Fibroblast of lung (primary cell): ENCODE results near the gene STRN3. TPM values are rescaled to one million over a fixed set of nuclear protein-coding genes. Genes with fewer than 3 reads are reported as not detected.

Experiments
- DNase-seq, 2 donors: peaks; one replicate each; pipeline versions ENCODE4 v3.0.0 to v3.0.0-alpha.2; 2010; ENCODE audit warnings: low read depth in 2 of 2
- H2AFZ ChIP-seq: 2 replicates; pipeline ENCODE4 v1.5.1; 2012; ENCODE audit warnings: low read length, control low read depth, inconsistent platforms
- H3K27ac ChIP-seq: 2 replicates; pipeline ENCODE4 v1.5.1; 2011; ENCODE audit warnings: low read length, control low read depth; ENCODE audit not compliant: insufficient read depth
- H3K27me3 ChIP-seq: 2 replicates; pipeline ENCODE4 v1.5.1; 2011; ENCODE audit warnings: mild to moderate bottlenecking, low read length; ENCODE audit not compliant: control insufficient read depth, insufficient read depth
- H3K36me3 ChIP-seq: 2 replicates; pipeline ENCODE4 v1.5.1; 2011; ENCODE audit warnings: low read length; ENCODE audit not compliant: control insufficient read depth, insufficient read depth
- H3K4me1 ChIP-seq: 2 replicates; pipeline ENCODE4 v1.5.1; 2011; ENCODE audit warnings: low read length; ENCODE audit not compliant: control insufficient read depth, insufficient read depth; ENCODE audit errors: extremely low read depth
- H3K4me2 ChIP-seq: 2 replicates; pipeline ENCODE4 v1.5.1; 2011; ENCODE audit warnings: low read length, control low read depth; ENCODE audit not compliant: insufficient read depth; ENCODE audit errors: extremely low read depth
- H3K4me3 ChIP-seq, 4 experiments: fragments of 200-600 bp in 1 of 4; sonication (generic) in 1 of 4; replicated peaks in 1 of 4; 2 replicates each; pipeline ENCODE4 v1.5.1; 2011 to 2016; ENCODE audit warnings: low read length in 4 of 4, low read depth in 3 of 4, mild to moderate bottlenecking in 3 of 4, control low read depth in 2 of 4, inconsistent platforms in 1 of 4, mixed read lengths in 1 of 4; ENCODE audit not compliant: insufficient read depth in 1 of 4; ENCODE audit errors: control extremely low read depth in 1 of 4
- H3K79me2 ChIP-seq: 2 replicates; pipeline ENCODE4 v1.5.1; 2012; ENCODE audit warnings: mild to moderate bottlenecking, low read length, inconsistent platforms; ENCODE audit not compliant: control insufficient read depth, insufficient read depth
- H3K9ac ChIP-seq: 2 replicates; pipeline ENCODE4 v1.5.1; 2011; ENCODE audit warnings: mild to moderate bottlenecking, low read length, control low read depth; ENCODE audit not compliant: insufficient read depth
- H3K9me3 ChIP-seq: 2 replicates; pipeline ENCODE4 v1.5.1; 2012; ENCODE audit warnings: low read depth, low read length; ENCODE audit not compliant: control insufficient read depth, insufficient read depth
- H4K20me1 ChIP-seq: 2 replicates; pipeline ENCODE4 v1.5.1; 2011; ENCODE audit warnings: low read length; ENCODE audit not compliant: control insufficient read depth, insufficient read depth; ENCODE audit errors: extremely low read depth
- EZH2 ChIP-seq: IDR thresholded peaks from 2 replicates; pipeline ENCODE4 v1.5.1; 2012; ENCODE audit warnings: low read length, control low read depth, mild to moderate bottlenecking; ENCODE audit errors: missing control alignments
- polyA plus RNA-seq, 2 donors: library from polyadenylated mRNA; depleted of rRNA in 1 of 2; stranded (reverse) in 1 of 2; unstranded in 1 of 2; fragments of >200 nt; gene quantifications; 2 replicates each; pipeline ENCODE4 v1.2.1, GENCODE V29; 2011 to 2012; ENCODE audit warnings: missing spikeins in 1 of 2
- total RNA-seq: library from RNA; depleted of rRNA; stranded (reverse); fragments of >200 nt; gene quantifications from 2 replicates; pipeline ENCODE4 v1.2.1, GENCODE V29; 2014
- TF ChIP-seq, protein P1 (sequence below), 2 donors: IDR thresholded peaks in 1 of 2; conservative IDR thresholded peaks in 1 of 2; 1 replicate in 1 of 2; 2 replicates in 1 of 2; pipeline ENCODE4 v1.5.1; 2011 to 2012; ENCODE audit warnings: low read length in 2 of 2, control low read depth in 1 of 2, inconsistent platforms in 1 of 2, low read depth in 1 of 2, mild to moderate bottlenecking in 1 of 2

Gene STRN3
- total and polyA plus RNA-seq, 2 donors (not counting 1 experiment from before 2014, with no cell fraction given) = 42.0 to 88.2 TPM

DNA sequence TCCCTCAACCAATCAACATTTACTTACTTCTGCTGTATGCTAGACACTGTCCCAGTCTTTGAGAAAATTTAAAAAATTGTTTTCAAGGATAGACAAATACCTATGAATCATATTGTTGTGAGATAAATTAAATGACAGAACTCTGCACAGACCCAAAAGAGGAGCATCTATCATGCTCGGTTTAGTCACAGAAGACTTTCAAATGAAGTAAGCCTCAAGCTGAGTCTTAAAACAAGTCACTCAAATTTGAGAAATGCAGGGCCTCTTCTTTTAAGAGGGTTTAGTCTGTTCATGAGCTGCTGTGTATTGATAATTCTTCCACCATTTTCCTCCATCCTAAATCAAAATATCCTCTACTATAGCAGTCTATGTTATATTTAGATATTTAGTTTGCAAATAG is 176.2 kb downstream of the STRN3 start:
- no peak for TF ChIP-seq EZH2
- TF ChIP-seq, protein P1, sequence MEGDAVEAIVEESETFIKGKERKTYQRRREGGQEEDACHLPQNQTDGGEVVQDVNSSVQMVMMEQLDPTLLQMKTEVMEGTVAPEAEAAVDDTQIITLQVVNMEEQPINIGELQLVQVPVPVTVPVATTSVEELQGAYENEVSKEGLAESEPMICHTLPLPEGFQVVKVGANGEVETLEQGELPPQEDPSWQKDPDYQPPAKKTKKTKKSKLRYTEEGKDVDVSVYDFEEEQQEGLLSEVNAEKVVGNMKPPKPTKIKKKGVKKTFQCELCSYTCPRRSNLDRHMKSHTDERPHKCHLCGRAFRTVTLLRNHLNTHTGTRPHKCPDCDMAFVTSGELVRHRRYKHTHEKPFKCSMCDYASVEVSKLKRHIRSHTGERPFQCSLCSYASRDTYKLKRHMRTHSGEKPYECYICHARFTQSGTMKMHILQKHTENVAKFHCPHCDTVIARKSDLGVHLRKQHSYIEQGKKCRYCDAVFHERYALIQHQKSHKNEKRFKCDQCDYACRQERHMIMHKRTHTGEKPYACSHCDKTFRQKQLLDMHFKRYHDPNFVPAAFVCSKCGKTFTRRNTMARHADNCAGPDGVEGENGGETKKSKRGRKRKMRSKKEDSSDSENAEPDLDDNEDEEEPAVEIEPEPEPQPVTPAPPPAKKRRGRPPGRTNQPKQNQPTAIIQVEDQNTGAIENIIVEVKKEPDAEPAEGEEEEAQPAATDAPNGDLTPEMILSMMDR (conservative IDR thresholded peaks at IDR 0.05 in 1 of 2, IDR thresholded peaks at IDR 0.05 in 1 of 2; ENCODE audit: low read depth in 1 of 2, low read length in 2 of 2) = no peak
- no peak overlapping the region for H3K27ac ChIP-seq
- no peak for DNase-seq

DNA sequence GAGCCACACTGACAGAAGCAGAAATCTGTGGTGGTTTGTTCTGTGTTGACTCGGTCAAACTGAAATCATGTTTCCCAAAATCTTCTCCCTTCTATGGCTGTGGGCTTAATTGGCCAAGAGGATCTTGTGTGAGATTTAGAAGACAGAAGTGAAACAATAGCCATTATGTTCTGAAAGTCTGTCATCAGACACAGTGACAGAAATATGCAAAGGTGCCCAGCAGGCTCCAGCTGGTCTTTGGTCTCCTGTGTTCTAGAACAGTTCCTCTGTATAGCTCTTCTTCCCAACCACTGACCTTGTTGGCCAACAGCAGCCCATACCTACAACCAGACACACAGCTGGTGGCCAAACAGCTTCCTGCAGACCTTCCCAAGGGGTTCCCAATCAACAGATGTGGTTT is 176.8 kb downstream of the STRN3 start:
- H3K9me3 ChIP-seq = no peaks in the 10 kb centered on the region
- no peak for TF ChIP-seq EZH2
- TF ChIP-seq, protein P1 (conservative IDR thresholded peaks at IDR 0.05 in 1 of 2, IDR thresholded peaks at IDR 0.05 in 1 of 2; ENCODE audit: low read depth in 1 of 2, low read length in 2 of 2) = no peak
- H2AFZ ChIP-seq = no peak overlapping the region
- no peaks in the 10 kb centered on the region for H4K20me1 ChIP-seq
- H3K27ac ChIP-seq = no peak overlapping the region
- no peak overlapping the region for H3K4me2 ChIP-seq
- no peak overlapping the region for H3K4me3 ChIP-seq
- H3K4me1 ChIP-seq = no peaks in the 10 kb centered on the region
- H3K36me3 ChIP-seq = no peaks in the 10 kb centered on the region
- no peaks in the 10 kb centered on the region for H3K27me3 ChIP-seq
- no peak overlapping the region for H3K9ac ChIP-seq
- H3K79me2 ChIP-seq = no peaks in the 10 kb centered on the region
- DNase-seq = no peak

More for the DNA sequence above, 176.2 kb downstream of the STRN3 start:
- Histone ChIP-seq H3K9ac (no peak overlapping the region), H3K4me2 (no peak overlapping the region), H3K4me3 (no peak overlapping the region), H3K4me1 (no peaks in the 10 kb centered on the region), H3K36me3 (no peaks in the 10 kb centered on the region), H3K79me2 (no peaks in the 10 kb centered on the region), H2AFZ (no peak overlapping the region), H4K20me1 (no peaks in the 10 kb centered on the region), H3K27me3 (no peaks in the 10 kb centered on the region), H3K9me3 (no peaks in the 10 kb centered on the region)

DNA sequence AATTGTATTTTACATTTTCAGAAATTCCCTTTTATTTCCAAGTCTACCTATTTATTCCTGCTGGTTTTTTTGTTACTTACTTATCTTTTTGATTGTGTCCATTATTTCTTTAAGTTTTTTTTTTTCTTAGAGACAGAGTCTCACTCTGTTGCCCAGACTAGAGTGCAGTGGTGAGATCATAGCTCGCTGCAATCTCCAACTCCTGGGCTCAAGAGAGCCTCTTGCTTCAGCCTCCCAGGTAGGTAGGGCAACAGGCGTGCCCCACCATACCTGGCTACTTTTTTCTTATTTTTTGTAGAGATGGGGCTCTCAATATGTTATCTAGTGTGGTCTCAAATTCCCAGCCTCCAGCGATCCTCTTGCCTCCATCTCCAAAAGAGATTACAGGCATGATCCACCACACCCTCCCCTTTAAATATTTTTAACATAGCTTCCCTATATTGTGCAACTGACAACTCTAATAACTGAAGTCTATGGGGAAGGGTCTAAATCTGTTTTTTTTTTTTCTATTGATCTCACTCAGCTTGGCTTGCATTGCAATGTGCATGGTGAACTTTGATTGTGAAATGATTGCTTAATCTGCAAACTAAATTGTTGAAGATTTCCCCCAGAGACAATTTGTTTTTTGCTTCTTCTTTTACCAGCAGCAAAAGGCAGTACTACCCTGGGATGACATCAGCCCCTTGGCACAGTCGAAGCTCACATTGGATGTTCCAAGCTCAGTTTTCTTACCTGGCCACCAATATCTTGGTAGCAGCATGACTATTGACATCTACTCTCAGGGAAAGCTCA is 177.5 kb downstream of the STRN3 start:
- Histone ChIP-seq H2AFZ (no peak overlapping the region), H3K27ac (no peak overlapping the region)
- TF ChIP-seq EZH2 = no peak
- TF ChIP-seq, protein P1 (conservative IDR thresholded peaks at IDR 0.05 in 1 of 2, IDR thresholded peaks at IDR 0.05 in 1 of 2; ENCODE audit: low read depth in 1 of 2, low read length in 2 of 2) = no peak

More for the DNA sequence above, 177.5 kb downstream of the STRN3 start:
- Histone ChIP-seq H3K36me3 (no peaks in the 10 kb centered on the region), H3K9me3 (no peaks in the 10 kb centered on the region), H3K79me2 (no peaks in the 10 kb centered on the region), H4K20me1 (no peaks in the 10 kb centered on the region), H3K4me3 (no peak overlapping the region), H3K4me1 (no peaks in the 10 kb centered on the region), H3K4me2 (no peak overlapping the region), H3K27me3 (no peaks in the 10 kb centered on the region), H3K9ac (no peak overlapping the region)
- no peak for DNase-seq

Other genes with a start within 250 kb of the STRN3 start
- gene COCH, start 151.8 kb downstream of the STRN3 start, total RNA-seq = 0.33 and 0.51 TPM in 2 replicates
- 0.27 and 0.72 TPM in 2 replicates for gene COCH, start 151.8 kb downstream of the STRN3 start, polyA plus RNA-seq
- 5.4 and 5.6 TPM in 2 replicates for gene AP4S1, start 730 bp downstream of the STRN3 start, total RNA-seq
- gene AP4S1, start 730 bp downstream of the STRN3 start, polyA plus RNA-seq = 6.4 and 7.1 TPM in 2 replicates
- gene HECTD1, start 181.4 kb upstream of the STRN3 start, total RNA-seq = 405 and 534 TPM in 2 replicates
- gene HECTD1, start 181.4 kb upstream of the STRN3 start, polyA plus RNA-seq = 132 and 135 TPM in 2 replicates